HG03575 (cell line): Measurements from ENCODE around the gene MRPS18B.

ENCODE experiments used
- ATAC-seq: cut with Tn5 transposase; IDR thresholded peaks from one replicate; pipeline ENCODE4 v1.9.1; 2021; ENCODE audit not compliant: unreplicated experiment, insufficient number of reproducible peaks, low FRiP score; ENCODE audit errors: extremely low read depth

Gene MRPS18B

DNA sequence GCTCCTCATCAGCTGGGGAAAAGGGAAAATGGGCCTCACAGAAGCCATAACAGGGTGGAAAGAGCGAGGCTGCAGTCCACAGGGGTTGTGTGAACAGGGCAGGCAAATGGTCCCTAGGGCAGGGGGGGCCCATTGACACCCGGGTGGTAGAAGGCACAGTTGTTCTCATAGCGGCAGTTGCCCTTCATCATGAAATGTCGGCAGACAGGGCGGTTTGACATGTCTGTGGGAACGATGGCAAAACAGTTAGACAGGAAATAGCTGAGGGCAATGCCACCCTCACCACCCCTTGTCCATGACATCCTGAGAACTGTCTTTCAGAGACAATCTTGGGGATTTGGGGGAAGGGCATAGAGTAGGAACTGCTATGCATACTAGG, 16.2 kb upstream of the MRPS18B start:
- no peak for ATAC-seq

DNA sequence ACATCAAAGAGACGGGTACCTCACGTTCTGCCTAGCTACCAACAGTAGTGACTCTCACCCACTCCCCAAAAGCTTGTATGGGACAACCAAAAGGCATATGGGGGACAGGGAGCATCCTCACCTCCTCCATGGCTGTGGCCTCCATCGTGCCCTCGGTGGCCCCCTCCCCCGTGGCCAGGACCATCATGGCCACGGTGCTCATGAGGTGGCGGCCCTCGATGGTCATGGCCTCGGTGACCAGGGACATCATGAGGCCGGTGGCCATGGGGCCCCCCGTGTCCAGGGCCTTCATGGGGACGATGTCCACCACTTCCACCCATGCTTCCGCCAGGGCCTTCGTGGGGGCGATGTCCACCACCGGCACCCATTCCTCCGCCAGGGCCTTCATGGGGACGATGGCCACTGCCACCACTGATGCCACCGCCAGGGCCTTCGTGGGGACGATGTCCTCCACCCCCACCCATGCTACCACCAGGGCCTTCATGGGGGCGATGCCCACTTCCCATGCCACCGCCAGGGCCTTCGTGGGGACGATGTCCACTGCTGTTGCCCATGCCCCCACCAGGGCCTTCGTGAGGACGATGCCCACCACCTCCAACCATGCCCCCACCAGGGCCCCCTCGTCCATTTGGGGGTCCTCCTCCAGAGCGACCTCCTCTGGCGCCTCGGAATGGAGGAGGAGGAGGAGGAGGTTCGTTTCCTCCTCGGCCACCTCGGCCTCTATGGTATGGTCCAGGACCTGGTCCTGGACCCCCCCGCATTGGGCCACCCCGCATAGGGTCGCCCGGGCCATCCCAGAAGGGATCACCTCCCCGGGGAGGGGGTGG, 15.6 kb upstream of the MRPS18B start:
- no peak for ATAC-seq

DNA sequence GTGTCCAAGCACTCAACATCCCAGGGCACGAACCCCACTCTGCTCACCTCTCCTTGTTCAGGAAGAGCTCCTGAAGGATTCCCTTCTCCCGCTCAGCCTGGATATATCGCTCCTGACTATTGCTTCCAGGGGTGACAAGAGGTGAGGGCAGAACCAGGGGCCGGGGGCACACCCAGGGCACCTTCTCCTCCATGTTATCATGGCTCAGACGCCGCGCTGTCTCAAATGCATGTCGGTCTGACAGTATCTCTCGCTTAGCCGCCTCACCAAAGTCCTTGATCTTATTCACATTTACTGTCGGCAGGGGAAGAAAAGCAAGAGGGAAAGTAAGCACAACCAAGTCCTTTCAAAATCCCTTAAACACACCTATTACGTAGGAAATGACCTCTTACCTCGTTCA, 13.7 kb upstream of the MRPS18B start:
- no peak for ATAC-seq

DNA sequence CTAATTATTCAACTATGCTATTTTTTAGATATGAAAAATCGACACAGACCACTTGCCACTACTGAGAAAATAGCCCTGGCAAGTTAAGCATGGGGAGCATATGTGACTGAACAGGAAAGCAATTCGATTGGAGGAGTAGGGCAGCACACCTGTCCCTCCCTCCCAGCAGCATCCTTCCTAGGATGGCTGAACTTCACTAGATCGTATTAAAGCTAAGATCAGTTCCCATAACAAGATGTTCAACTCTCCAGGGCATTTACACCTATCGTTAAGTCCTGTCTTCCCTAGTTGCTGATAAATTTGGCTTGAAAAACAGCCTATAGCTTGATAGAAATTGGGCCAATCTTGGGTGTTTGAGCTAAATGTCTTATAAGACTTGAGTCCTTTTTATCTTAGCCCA, 7.6 kb upstream of the MRPS18B start:
- no peak for ATAC-seq

DNA sequence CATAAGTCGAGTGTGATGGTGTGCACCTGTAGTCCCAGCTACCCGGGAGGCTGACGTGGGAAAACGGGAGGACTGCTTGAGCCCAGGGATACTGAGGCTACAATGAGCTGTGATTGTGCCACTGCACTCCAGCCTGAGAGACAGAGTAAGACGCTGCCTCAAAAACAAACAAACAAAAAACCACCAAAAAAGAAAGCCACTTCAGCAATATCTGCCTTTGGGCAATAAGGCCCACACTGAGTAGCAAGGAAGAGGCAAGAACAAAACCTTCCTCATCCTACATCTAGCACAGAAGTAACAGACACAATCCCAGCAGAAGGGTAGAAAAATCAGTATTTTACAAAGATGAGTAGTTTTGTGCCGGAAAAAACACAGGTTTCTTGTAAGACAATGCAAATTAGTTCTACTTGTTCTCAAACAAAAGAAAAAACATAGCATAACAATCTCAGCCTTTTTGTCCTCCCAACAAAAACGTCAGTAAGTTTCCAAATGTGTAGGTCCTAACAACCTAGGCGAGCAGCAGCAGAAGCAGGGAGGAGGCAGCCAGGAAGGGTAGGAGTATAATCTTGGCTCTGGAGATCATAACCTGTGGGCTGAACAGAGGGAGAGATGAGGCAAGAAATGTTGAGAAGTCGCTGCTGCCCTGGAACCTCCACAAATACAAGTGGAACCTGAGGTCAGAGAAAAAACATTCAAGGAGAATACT, 6.3 kb upstream of the MRPS18B start:
- no peak for ATAC-seq

DNA sequence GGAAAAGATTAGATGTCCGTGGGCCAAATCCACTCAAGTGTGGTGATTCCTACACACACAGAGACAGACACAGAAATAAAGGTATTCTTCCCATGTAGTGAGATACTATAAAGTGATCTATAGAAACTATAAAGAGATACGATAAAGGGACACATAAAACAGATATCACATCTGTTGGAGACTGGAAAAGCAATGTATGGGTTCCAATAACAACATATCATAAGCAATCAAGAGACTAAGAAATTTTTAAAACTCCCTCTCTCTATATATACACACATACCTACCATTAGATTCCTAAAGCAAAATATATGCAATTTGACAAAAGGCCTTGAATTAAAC, 5.8 kb upstream of the MRPS18B start:
- ATAC-seq = no peak

DNA sequence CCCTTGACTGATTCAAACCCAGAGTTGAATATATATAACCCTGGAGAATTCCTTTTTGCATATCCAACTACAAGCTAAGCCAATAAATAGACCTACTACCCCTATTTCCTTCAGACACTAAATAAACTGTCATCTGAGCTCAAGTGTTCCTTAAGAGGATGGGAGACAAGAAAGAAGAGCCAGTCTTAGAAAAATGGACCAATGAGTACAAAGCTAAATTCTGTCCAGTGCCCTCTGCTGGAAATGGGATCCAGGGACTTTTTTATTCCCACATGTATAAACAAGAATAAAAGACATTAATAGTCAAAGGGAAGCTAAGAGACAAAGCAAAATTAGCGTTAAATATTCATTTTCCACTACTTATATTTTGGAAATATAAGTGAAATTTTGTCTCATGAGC, 5.4 kb upstream of the MRPS18B start:
- ATAC-seq = no peak

DNA sequence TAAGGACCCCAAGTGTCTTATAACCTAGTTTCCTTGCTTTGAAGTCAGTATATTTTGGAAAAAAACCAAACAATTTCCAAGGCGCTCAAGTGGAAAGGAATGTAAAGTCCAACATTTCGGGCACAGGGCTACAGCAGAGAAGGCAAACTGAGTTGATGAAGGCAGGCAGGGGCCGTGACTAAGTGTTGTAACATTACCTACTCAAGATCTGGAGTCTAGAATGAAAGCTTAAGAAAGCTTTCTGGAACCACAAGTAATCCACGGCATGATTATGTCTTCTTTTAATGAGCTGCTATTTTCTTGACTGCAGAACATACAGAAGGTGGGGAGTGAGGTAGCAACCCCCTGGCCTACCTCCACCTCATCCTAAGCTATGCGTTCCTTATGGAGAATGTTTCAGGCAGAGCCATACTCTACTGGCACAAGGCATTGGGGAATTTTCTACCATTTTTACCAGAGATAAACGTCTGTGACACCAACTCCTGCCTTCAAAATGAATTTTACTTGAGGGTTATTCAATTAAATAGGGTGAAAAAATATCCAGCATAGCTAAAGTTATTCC, 4.9 kb upstream of the MRPS18B start:
- ATAC-seq = no peak

DNA sequence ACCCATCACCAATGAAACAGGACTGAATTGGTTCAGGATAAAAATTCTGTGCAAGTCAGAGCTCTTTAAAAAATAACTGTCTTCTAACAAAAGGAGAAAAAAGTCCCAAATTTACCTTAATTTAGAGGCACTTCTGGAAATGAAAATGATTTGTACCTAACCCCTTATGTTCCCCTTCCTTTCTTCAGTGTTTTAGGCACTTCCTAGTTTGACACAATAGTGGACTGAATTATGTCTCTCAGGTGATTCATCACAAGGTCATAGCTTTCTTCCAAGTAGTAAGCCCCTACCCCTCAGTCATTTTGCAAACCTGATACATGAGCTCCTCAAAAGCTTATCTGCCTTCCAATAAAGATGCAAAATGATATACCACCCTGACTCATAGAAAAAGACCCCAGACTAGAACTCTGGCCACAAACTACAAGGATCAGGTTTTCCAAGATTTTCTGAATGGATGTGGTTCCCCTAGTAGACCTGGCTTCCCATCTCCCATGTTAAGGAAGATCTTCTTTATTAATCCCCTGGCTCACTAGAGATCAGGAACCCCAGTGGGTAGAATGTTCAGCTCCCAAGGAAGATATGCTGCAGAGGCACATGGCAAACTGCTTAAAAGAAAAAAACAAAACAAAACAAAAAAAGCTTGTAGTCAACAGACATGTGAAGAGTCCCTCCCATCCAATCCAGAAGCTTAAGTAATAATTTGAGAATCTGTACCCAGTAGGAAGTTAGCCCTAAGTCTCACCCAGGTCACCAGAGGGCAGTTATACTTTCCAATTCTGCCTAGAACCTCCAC, 4.2 kb upstream of the MRPS18B start:
- ATAC-seq = no peak

DNA sequence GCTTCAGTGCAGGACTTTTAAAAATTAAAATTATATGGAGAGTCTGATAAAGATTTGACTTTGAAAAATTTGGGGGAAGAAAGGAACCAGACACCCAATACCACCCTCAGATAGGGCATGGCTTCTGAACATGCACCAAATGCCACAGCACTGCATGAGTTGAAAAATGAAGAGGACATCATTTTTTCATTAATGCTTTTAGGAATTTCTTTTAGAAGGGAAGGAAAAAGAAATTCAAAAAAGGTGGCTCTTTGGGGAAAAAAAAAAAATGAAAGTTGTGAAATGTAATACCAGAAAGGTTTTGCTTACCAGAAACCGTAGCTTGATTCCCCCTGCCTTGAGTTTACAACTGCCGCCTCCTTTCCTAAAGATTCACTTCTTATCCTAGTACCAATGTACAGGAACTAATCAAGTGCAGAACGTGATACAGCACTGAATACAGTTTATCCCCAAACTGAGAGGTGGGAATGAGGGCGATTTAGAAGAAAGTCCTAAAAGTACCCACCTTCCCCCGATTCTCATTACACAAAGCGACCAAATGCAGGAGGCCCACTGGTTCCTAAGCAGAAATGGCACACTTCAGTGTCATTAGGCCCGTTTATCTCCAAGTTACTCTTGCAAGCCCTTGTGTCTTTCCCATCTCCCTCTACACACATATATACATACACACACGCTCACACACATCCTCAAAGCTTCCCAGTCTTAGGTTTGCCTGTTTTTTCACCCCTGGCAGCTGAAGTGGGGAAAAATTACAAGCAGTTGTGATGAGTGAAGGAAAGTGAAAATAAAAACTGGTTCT, 3.4 kb upstream of the MRPS18B start:
- no peak for ATAC-seq

DNA sequence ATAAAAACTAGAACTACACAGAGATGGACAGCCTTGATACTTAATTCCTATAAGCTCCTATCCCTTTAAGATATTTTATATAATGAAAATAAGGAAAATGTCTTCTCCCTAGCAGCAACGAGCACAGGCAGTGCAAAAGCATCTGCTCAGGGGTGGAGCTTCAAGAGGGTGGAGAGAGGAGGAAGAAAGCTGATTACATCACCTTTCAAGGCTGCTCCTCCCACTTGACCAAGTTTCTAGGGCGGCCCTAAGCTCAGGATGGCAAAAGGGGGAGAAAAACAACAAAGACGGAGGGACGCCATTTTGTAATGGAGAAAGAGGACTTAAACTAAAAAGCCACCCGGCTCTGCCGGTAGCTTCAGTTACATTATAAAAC, 2.8 kb upstream of the MRPS18B start:
- ATAC-seq = no peak

DNA sequence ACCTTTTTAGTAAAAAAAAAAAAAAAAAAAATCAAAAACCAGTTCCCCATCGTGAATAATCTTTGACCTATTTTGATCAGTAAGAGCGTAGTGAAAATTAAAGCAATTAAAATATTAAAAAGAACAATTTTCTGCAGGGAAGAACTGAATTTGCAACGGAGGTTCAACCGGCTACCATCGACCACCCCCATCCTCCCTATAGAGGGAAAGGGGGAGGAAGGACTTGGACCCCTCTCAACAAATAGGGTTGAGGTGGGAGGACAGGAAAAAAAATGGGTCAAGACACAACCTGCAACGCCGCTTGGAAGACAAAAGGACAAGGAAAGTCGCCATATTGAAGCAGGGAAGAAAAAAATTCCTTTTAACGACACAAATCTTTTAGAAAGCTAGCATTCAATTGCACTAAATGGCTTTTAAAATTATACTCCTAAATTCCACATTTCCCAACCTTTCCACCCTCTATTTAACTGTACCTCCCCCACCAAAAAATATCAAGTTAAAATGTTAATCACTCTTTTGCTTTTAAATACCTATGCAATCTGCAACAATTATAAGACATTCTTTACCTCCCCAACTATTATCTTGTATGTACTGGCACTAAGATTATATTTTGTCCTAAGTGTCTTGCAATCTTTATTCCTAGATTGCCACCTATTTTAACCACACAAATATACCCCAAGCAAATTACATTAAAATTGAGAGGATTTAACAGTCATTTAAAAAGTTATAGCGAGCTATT, 2.3 kb upstream of the MRPS18B start:
- no peak for ATAC-seq

DNA sequence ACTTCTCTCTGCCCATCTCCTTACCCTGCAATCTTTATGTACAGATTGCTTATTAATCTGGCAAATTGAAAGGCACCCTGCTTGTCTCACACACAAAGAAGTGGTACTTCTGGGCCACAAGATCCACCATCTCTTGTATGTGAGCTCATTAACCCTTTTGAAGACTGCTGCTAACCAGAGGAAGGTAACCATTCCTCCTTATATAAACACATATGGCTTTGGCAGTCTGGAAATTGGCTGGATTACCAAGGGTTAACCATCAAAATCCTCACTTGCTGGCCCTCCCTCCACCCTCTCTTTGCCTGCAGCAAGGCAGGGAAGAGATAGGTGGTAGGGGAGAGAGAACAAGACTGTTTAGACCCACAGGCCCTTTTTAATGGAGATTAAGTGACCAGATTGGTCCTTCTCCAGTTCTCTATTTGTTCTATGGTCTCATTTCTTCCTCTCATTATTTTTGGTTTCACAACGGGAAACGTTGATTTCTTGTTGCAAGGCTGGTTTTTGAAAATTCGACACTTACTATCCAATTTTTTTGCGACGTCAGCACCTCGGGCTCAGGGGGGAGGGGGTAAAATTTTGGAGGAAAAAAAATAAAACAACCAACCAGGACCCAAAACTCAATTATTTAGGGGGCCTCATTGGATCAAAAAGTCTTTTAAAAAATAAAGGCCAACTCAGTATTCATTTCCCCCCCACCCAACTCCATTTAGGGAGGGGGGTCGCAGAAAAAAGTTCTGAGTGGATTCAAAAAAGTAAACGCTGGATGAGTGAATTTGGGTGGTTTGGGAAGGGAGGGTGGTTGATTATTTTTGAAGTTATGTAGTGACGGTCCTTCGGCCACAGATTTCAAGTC, 1.5 kb upstream of the MRPS18B start:
- no peak for ATAC-seq

DNA sequence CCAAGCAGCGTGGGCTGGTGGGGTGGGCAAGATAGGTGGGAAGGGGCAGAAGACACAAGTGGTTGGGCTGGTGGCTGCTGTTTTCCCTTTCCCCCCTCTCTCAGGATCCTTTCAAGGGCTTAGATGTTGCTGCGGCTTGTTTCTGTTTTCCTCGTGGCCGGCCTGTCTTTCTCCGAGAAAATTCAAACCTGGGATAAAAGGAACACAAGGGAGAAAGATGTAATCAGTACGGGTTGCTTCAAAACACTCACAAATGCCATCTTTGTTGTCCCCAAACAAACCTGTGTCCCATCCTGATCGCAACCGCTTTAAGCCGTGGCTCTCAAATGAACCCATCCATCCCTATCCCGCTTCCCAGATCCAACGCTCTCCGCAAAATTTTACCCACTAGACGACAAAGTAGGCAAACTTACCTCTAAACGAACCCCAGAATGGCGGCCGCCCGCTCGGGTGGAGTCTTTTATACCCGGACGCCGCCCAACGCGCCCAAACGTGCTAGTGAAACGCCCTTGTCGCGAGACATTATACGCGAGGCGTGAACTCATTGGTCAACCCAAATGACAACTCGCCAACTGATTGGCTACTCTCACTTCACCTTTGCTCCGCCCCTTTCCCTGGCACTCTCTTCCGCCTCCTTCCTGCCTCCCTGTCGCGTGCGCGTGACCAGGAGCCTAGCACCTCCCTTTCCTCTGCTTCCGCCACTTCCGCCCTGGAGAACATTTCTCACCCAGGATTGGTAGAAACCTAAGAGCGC, 652 bp upstream of the MRPS18B start, which contains the start of gene PPP1R10:
Gene PPP1R10, minus strand, starts transcription at position 433 of the 754 bp plus-strand sequence. CDS start 7,299 bp downstream, outside the sequence.
- ATAC-seq = peak; percentile 49

DNA sequence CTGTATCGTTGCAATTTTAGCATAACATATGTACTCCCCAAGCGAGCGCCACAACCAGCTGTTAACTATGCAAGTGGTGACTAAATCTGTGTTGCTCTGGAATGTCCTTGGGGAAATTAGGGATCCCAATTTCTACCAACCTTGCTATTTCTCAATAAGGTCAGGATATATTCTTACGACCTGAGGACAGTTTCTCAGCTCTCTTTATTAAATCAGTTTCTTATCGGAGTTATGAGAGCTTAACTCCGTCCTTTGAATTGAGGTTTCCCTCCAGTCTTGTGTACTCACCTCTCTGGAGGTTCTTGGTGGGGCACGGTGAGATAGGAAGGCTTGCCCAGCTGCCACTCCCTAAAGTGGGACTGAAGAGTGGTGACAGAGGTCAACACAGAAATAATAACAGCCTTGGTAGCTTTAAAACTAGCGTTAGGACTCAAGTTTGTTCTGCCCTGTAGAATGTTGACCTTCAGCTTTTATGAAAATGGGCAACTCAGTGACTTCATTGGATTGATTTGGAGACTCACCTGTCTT, 694 bp downstream of the MRPS18B start:
- no peak for ATAC-seq

DNA sequence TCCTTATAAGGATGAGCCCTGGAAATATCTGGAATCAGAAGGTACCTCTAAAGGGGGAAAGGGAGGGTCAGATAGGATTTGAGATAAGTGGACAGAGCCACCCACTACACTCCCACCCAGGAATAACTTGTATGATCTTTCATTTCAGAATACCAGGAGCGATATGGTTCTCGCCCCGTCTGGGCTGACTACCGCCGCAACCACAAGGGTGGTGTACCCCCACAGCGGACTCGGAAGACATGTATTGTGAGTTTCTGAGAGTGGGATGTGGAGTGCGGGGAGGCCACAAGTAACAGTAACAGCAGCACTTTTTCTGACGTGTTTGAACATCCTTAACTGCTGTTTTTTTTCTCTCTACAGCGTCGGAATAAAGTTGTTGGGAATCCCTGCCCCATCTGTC, 1.9 kb downstream of the MRPS18B start:
- ATAC-seq = no peak
